Measurements from ENCODE around the gene MUSK.
"Not testable (repeated sequence)": the region's sequence is repeated elsewhere in the genome, so short reads cannot be mapped to it uniquely, and the experiment has no call there.

MUSK gene

GRCh38 chr9:110785166-110785565 is 116.6 kb downstream of the MUSK start:
- TF ChIP-seq CTCF (conservative IDR thresholded peaks at IDR 0.05), result no peak
- no peak for TF ChIP-seq ZFX (IDR thresholded peaks at IDR 0.05)
- H3K27ac ChIP-seq, result no peak overlapping the region

- H3K27ac ChIP-seq, result not testable (repeated sequence)
These were observed 119.8 kb downstream of the MUSK start for GRCh38 chr9:110788396-110788795.

GRCh38 chr9:110788871-110789270 is 120.3 kb downstream of the MUSK start:
- no peak overlapping the region for H3K27ac ChIP-seq
- no peak for TF ChIP-seq CTCF (conservative IDR thresholded peaks at IDR 0.05)
- TF ChIP-seq ZFX (IDR thresholded peaks at IDR 0.05), result no peak

- no peak for TF ChIP-seq ZFX (IDR thresholded peaks at IDR 0.05)
- TF ChIP-seq CTCF (conservative IDR thresholded peaks at IDR 0.05), result no peak
- H3K27ac ChIP-seq, result no peak overlapping the region
These were observed 129.0 kb downstream of the MUSK start for GRCh38 chr9:110797611-110798010.

GRCh38 chr9:110799396-110799795 is 130.8 kb downstream of the MUSK start:
- TF ChIP-seq CTCF (conservative IDR thresholded peaks at IDR 0.05), result no peak
- no peak overlapping the region for H3K27ac ChIP-seq

- TF ChIP-seq CTCF (conservative IDR thresholded peaks at IDR 0.05) (no peak), ZFX (IDR thresholded peaks at IDR 0.05) (no peak)
- H3K27ac ChIP-seq, result no peak overlapping the region
These were observed 132.8 kb downstream of the MUSK start for GRCh38 chr9:110801426-110801825.

GRCh38 chr9:110802416-110803035 is 133.9 kb downstream of the MUSK start:
- TF ChIP-seq CTCF (conservative IDR thresholded peaks at IDR 0.05) (no peak), ZFX (IDR thresholded peaks at IDR 0.05) (no peak)
- no peak overlapping the region for H3K27ac ChIP-seq

- no peak overlapping the region for H3K27ac ChIP-seq
- TF ChIP-seq ZFX (IDR thresholded peaks at IDR 0.05), result no peak
- TF ChIP-seq CTCF (conservative IDR thresholded peaks at IDR 0.05), result no peak
These were observed 139.5 kb downstream of the MUSK start for GRCh38 chr9:110807956-110808598.

Measured in C4-2B (cell line).